HG03060 (cell line): Measurements from ENCODE around the gene PDZD2.
"Not testable (repeated sequence)": the region's sequence is repeated elsewhere in the genome, so short reads cannot be mapped to it uniquely, and the experiment has no call there.

ENCODE experiments used
- ATAC-seq: cut with Tn5 transposase; IDR thresholded peaks from one replicate; pipeline ENCODE4 v1.9.1; 2021; ENCODE audit warnings: low read depth, moderate number of reproducible peaks; ENCODE audit not compliant: unreplicated experiment

PDZD2 gene

GRCh38 chr5:31682025-31682424 lies 43.1 kb downstream of the PDZD2 start:
- no peak for ATAC-seq

- ATAC-seq = no peak
Measured at GRCh38 chr5:31682851-31683250, 43.9 kb downstream of the PDZD2 start.

- no peak for ATAC-seq
Measured at GRCh38 chr5:31688515-31689092, 49.7 kb downstream of the PDZD2 start.

GRCh38 chr5:31691408-31691807 lies 52.5 kb downstream of the PDZD2 start:
- not testable (repeated sequence) for ATAC-seq

- no peak for ATAC-seq
Measured at GRCh38 chr5:31692561-31693221, 53.8 kb downstream of the PDZD2 start.

- no peak for ATAC-seq
Measured at GRCh38 chr5:31698673-31699072, 59.7 kb downstream of the PDZD2 start.

GRCh38 chr5:31701642-31702299 lies 62.8 kb downstream of the PDZD2 start:
- ATAC-seq = no peak

- ATAC-seq = no peak
Measured at GRCh38 chr5:31702712-31703111, 63.8 kb downstream of the PDZD2 start.

GRCh38 chr5:31703757-31704156 lies 64.8 kb downstream of the PDZD2 start:
- ATAC-seq = no peak

GRCh38 chr5:31706186-31706585 lies 67.3 kb downstream of the PDZD2 start:
- no peak for ATAC-seq

- no peak for ATAC-seq
Measured at GRCh38 chr5:31707329-31707728, 68.4 kb downstream of the PDZD2 start.

- no peak for ATAC-seq
Measured at GRCh38 chr5:31708089-31708488, 69.2 kb downstream of the PDZD2 start.

- ATAC-seq = no peak
Measured at GRCh38 chr5:31711363-31711762, 72.4 kb downstream of the PDZD2 start.

- ATAC-seq = no peak
Measured at GRCh38 chr5:31711935-31712592, 73.1 kb downstream of the PDZD2 start.

- no peak for ATAC-seq
Measured at GRCh38 chr5:31717561-31717960, 78.6 kb downstream of the PDZD2 start.

GRCh38 chr5:31720004-31720403 lies 81.1 kb downstream of the PDZD2 start:
- ATAC-seq = no peak

GRCh38 chr5:31720811-31721345 lies 81.9 kb downstream of the PDZD2 start:
- no peak for ATAC-seq

GRCh38 chr5:31722111-31722510 lies 83.2 kb downstream of the PDZD2 start:
- no peak for ATAC-seq

GRCh38 chr5:31725996-31726395 lies 87.1 kb downstream of the PDZD2 start:
- ATAC-seq = no peak

- ATAC-seq = no peak
Measured at GRCh38 chr5:31726952-31727351, 88.0 kb downstream of the PDZD2 start.

- ATAC-seq = no peak
Measured at GRCh38 chr5:31728039-31728438, 89.1 kb downstream of the PDZD2 start.
